ENCODE data around the gene TMEM130.

DNA sequence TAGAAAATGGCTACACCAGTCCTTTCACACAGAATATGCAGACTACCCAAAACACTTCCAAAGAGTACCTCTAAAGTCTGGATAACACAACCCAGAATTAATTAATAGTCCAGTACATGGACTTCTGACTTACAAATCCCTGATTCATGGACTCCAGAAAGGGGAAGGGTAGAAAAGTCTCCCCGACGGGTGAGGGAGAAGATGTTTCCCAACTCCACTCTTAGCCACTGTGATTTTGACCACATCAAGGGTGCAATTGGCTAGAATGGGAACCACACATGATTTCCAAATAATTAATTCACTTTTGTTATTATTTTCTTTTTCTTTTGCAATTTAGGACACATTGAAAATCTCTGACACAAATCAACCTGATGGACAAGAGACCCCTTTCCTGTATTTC, 1.4 kb downstream of the TMEM130 start:
- TF ChIP-seq CTCF (IDR thresholded peaks at IDR 0.05) (no peak), POLR2AphosphoS2 (conservative IDR thresholded peaks at IDR 0.05; ENCODE audit: low read length) (no peak), POLR2A (IDR thresholded peaks at IDR 0.05; ENCODE audit: low read length) (no peak), BHLHE40 (IDR thresholded peaks at IDR 0.05; ENCODE audit: low read depth, low read length) (no peak), HOXB5 (CRISPR knock-in tag; IDR thresholded peaks at IDR 0.05) (no peak)
- TF ChIP-seq, protein P1, sequence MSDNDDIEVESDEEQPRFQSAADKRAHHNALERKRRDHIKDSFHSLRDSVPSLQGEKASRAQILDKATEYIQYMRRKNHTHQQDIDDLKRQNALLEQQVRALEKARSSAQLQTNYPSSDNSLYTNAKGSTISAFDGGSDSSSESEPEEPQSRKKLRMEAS (IDR thresholded peaks at IDR 0.05) = no peak

Measured in A549 (cell line).